DND-41 (cell line): Measurements from ENCODE around the gene EPC1.

Experiments
- ATAC-seq: fragments of 200-7000 bp; cut with Tn5 transposase; 3 replicates; pipeline ENCODE4 v1.9.1; 2021; ENCODE audit warnings: low read depth; ENCODE audit not compliant: insufficient read depth
- DNase-seq: peaks from one replicate; pipeline ENCODE4 v3.0.0-alpha.2; 2020
- H2AFZ ChIP-seq: 2 replicates; pipeline ENCODE4 v1.6.0; 2012; ENCODE audit warnings: low read depth, low read length
- H3K27ac ChIP-seq: 2 replicates; pipeline ENCODE4 v1.5.1; 2012; ENCODE audit warnings: low read length, inconsistent platforms
- H3K27me3 ChIP-seq: fragments of 200-600 bp; sonication (generic); 2 replicates; pipeline ENCODE4 v1.6.0; 2012; ENCODE audit warnings: low read length, mild to moderate bottlenecking, inconsistent platforms; ENCODE audit not compliant: insufficient read depth, poor library complexity
- H3K36me3 ChIP-seq: 2 replicates; pipeline ENCODE4 v1.5.1; 2012; ENCODE audit warnings: low read length, inconsistent platforms; ENCODE audit not compliant: insufficient read depth
- H3K4me1 ChIP-seq: 2 replicates; pipeline ENCODE4 v1.5.1; 2012; ENCODE audit warnings: mild to moderate bottlenecking, low read length; ENCODE audit not compliant: insufficient read depth
- H3K4me2 ChIP-seq: 2 replicates; pipeline ENCODE4 v1.6.0; 2012; ENCODE audit warnings: mild to moderate bottlenecking, moderate library complexity, low read length, inconsistent platforms; ENCODE audit not compliant: insufficient read depth
- H3K4me3 ChIP-seq, 2 experiments: fragments of 200-600 bp in 1 of 2; shearing (Covaris generic) in 1 of 2; 2 replicates each; pipeline ENCODE4 v1.5.1; 2012 to 2016; ENCODE audit warnings: inconsistent platforms in 2 of 2, low read length in 2 of 2, mild to moderate bottlenecking in 2 of 2, low read depth in 1 of 2, moderate library complexity in 1 of 2
- H3K79me2 ChIP-seq: 2 replicates; pipeline ENCODE4 v1.6.0; 2012; ENCODE audit warnings: low read length, inconsistent platforms; ENCODE audit not compliant: insufficient read depth
- H3K9ac ChIP-seq: 2 replicates; pipeline ENCODE4 v1.6.0; 2012; ENCODE audit warnings: low read depth, mild to moderate bottlenecking, inconsistent platforms, low read length, moderate library complexity
- H3K9me3 ChIP-seq: 2 replicates; pipeline ENCODE4 v1.5.1; 2012; ENCODE audit warnings: low read length, moderate library complexity, mild to moderate bottlenecking, inconsistent platforms; ENCODE audit not compliant: insufficient read depth, severe bottlenecking
- H4K20me1 ChIP-seq: 2 replicates; pipeline ENCODE4 v1.6.0; 2012; ENCODE audit warnings: low read length; ENCODE audit not compliant: insufficient read depth
- EZH2 ChIP-seq: IDR thresholded peaks from 3 replicates; pipeline ENCODE4 v1.6.1; 2012; ENCODE audit warnings: borderline replicate concordance, low read depth, mild to moderate bottlenecking, moderate library complexity, low read length, inconsistent platforms; ENCODE audit not compliant: severe bottlenecking
- TF ChIP-seq, protein P1 (sequence below): IDR thresholded peaks from 2 replicates; pipeline ENCODE4 v1.5.1; 2012; ENCODE audit warnings: borderline replicate concordance, low read length, moderate library complexity, mild to moderate bottlenecking; ENCODE audit not compliant: poor library complexity, severe bottlenecking; ENCODE audit errors: extremely low read depth

The EPC1 gene

DNA sequence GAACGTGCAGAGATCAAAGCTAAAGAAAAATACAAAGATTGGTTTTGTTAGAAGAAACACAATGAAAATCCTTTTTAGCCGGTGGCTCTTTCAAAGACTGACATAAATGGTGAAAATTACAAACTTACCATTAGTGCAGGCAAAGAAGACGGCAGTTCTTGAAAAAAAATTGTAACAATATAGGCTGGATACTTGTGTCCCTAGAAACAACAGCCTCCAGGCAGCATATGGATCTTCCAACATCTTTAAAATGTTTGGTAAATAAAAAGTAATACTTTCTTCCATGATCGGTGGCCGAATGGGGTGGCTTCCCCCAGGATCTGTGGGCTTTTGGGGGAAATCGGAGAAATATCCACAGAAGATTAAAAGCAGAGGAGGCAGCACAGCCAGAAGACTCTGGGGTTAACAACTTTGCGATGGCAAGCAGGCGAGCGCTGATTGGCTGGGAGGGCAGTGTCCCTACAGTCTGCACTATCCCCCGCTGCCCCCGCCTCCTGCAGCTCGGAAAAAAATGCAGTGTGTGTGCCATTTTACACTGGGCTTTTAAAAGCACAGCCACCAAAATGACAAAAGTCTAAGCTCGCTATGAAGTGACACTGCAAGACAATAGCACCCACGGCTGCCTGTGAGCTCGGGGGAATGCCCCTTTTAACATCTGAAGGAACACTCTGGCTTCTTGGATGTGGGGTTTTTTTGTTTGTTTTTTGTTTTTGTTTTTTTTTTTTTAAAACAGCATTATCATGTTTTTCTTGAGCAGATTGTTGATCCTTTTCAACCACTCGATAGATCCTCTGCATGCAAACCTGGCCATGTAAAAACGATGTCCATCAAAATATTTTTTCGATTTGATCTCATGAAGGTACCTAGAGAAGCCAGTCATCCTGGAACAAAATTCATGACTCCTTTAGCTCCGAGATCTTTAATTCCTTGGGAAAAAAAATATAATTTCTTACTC is 31.7 kb upstream of the EPC1 start:
- no peaks in the 10 kb centered on the region for H3K36me3 ChIP-seq
- peak overlapping the region; percentile 71 for H2AFZ ChIP-seq
- peaks cover 53% of the 10 kb centered on the region for H3K79me2 ChIP-seq
- H3K9me3 ChIP-seq = no peaks in the 10 kb centered on the region
- no peaks in the 10 kb centered on the region for H4K20me1 ChIP-seq
- peak overlapping the region; percentile 66 for H3K4me2 ChIP-seq
- peak overlapping the region; percentile 94 for H3K27ac ChIP-seq
- peak overlapping the region; percentile 73 to 86 for H3K4me3 ChIP-seq
- peaks cover 38% of the 10 kb centered on the region for H3K4me1 ChIP-seq
- ATAC-seq = peak; percentile 95
- peak; percentile 95 for DNase-seq
- H3K9ac ChIP-seq = peak overlapping the region; percentile 79
- no peak for TF ChIP-seq EZH2
- TF ChIP-seq, protein P1, sequence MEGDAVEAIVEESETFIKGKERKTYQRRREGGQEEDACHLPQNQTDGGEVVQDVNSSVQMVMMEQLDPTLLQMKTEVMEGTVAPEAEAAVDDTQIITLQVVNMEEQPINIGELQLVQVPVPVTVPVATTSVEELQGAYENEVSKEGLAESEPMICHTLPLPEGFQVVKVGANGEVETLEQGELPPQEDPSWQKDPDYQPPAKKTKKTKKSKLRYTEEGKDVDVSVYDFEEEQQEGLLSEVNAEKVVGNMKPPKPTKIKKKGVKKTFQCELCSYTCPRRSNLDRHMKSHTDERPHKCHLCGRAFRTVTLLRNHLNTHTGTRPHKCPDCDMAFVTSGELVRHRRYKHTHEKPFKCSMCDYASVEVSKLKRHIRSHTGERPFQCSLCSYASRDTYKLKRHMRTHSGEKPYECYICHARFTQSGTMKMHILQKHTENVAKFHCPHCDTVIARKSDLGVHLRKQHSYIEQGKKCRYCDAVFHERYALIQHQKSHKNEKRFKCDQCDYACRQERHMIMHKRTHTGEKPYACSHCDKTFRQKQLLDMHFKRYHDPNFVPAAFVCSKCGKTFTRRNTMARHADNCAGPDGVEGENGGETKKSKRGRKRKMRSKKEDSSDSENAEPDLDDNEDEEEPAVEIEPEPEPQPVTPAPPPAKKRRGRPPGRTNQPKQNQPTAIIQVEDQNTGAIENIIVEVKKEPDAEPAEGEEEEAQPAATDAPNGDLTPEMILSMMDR = no peak
- H3K27me3 ChIP-seq = no peaks in the 10 kb centered on the region

DNA sequence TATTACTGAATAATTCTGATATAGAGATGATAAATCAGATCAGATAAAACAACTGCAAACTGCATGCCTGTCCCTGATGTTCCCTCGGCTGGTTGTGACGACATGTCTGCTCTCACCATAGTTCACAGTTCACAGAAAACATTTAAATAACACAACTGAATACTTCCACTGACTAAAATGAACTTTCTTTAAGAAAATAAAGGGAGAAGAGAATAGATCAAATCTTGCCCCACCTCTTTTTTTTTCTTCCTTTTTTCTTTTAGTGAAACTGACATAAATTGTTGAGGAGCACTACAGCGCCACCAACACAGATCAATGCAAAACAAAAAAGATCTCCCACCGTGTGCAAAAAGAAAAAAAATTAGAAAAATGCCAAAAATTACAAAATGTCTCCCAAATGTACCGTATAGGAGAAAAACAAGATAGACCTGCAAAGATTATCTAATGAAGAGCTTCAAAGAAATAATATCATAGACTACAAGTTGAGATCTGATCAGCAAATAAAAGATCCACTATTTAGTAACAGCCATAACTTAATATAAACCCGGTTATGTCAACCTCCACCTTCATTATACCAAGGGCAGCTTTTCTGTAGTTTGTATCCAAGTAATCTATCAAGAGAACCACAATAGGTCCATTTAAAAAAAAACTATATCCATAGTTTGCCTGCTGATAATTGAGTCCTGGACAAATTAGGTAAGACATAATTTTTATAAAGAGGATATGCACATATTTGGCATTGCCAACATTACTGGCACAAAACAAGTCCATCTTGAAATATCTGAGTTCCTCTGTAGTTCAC is 30.7 kb upstream of the EPC1 start:
- Histone ChIP-seq H3K4me2 (peak overlapping the region; percentile 66), H3K4me1 (peaks cover 42% of the 10 kb centered on the region), H3K36me3 (no peaks in the 10 kb centered on the region), H3K9me3 (no peaks in the 10 kb centered on the region), H3K27me3 (no peaks in the 10 kb centered on the region), H3K9ac (peak overlapping the region; percentile 79), H4K20me1 (no peaks in the 10 kb centered on the region; the same call in 1 of the 2 replicates), H3K79me2 (peaks cover 63% of the 10 kb centered on the region), H3K4me3 (peak overlapping the region; percentile 73 to 86), H2AFZ (peak overlapping the region; percentile 69), H3K27ac (peak overlapping the region; percentile 94)
- ATAC-seq (peak; percentile 40), DNase-seq (peak; percentile 50)
- no peak for TF ChIP-seq EZH2
- TF ChIP-seq, protein P1 = peak; percentile 66

DNA sequence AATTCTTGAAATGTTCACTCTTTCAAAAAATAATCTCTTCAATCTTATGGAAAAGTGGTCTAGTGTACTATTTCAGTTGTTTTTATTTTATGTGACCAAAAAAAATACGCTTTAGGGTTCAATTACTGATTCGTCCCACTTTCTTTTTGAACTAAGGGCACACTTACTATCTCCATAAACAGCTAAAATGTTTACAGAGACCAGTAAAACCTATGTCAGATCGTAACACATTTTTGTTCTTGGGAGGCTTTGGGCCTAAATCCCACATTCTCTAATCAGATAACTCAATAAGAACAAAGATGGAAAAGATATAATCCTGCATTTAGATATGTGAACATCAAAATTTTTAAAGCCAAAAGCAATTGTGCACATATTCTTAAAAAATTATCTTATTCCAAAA is 29.8 kb upstream of the EPC1 start:
- Histone ChIP-seq H3K27me3 (no peaks in the 10 kb centered on the region), H3K4me3 (peak overlapping the region; percentile 73 to 86), H3K36me3 (0 out of 2 replicates have a peak, but pooled peaks cover 7% of the 10 kb centered on the region), H4K20me1 (peaks cover 2% of the 10 kb centered on the region; the same call in 1 of the 2 replicates), H3K79me2 (peaks cover 71% of the 10 kb centered on the region), H3K9me3 (no peaks in the 10 kb centered on the region), H3K4me2 (peak overlapping the region; percentile 66), H3K27ac (peak overlapping the region; percentile 94), H3K9ac (peak overlapping the region; percentile 79), H2AFZ (peak overlapping the region; percentile 53), H3K4me1 (peaks cover 42% of the 10 kb centered on the region)
- ATAC-seq (no peak), DNase-seq (no peak)
- no peak for TF ChIP-seq EZH2
- TF ChIP-seq, protein P1 = no peak
